Panc1 (cell line): ENCODE measurements around the gene FKBP1A. TPM values are rescaled to one million over a fixed set of nuclear protein-coding genes. Genes with fewer than 3 reads are reported as not detected.

Experiments
- ATAC-seq: fragments of 200-7000 bp; cut with Tn5 transposase; 2 replicates; pipeline ENCODE4 v1.9.1; 2020; ENCODE audit warnings: mild to moderate bottlenecking, moderate library complexity
- BruUV-seq: library from RNA; stranded (reverse); fragments of 400-500 nt; replicated peaks from 2 replicates; lab custom pipeline; 2021; lab: Mats Ljungman, UMichigan
- CTCF ChIA-PET: fragments of 300-600 bp; sonication (Branson Sonifier 250); formaldehyde crosslinking; loops from one replicate; lab custom pipeline; 2022; ENCODE audit warnings: antibody characterized with exemption; lab: Charles Lee
- POLR2A ChIA-PET: fragments of 300-600 bp; sonication (Branson Sonifier 250); formaldehyde crosslinking; loops from one replicate; lab custom pipeline; 2022; ENCODE audit warnings: antibody characterized with exemption; lab: Charles Lee
- DNase-seq: peaks from one replicate; pipeline ENCODE4 v3.0.0-alpha.2; 2010; ENCODE audit warnings: low read depth, low spot score
- H3K27ac ChIP-seq: 2 replicates; pipeline ENCODE4 v1.5.1; 2011; ENCODE audit warnings: mild to moderate bottlenecking, low read length, inconsistent platforms
- H3K27me3 ChIP-seq: fragments of 200-500 bp; sonication (Bioruptor generic); 2 replicates; pipeline ENCODE4 v1.6.0; 2014; ENCODE audit warnings: low read length, inconsistent platforms; ENCODE audit not compliant: control insufficient read depth, insufficient read depth
- H3K36me3 ChIP-seq: fragments of 200-500 bp; sonication (Bioruptor generic); 2 replicates; pipeline ENCODE4 v1.5.1; 2014; ENCODE audit warnings: inconsistent platforms, mild to moderate bottlenecking, low read length, moderate library complexity; ENCODE audit not compliant: control insufficient read depth, insufficient read depth
- H3K4me1 ChIP-seq: 2 replicates; pipeline ENCODE4 v1.5.1; 2011; ENCODE audit warnings: inconsistent platforms, mild to moderate bottlenecking, low read length, moderate library complexity; ENCODE audit not compliant: control insufficient read depth, insufficient read depth
- H3K4me3 ChIP-seq, 2 experiments: 2 replicates each; pipeline ENCODE4 v1.5.1; 2011 to 2012; ENCODE audit warnings: low read depth in 2 of 2, low read length in 2 of 2, mild to moderate bottlenecking in 2 of 2, inconsistent platforms in 1 of 2, moderate library complexity in 1 of 2
- H3K9me3 ChIP-seq: fragments of 200-500 bp; sonication (Bioruptor generic); 2 replicates; pipeline ENCODE4 v1.5.1; 2014; ENCODE audit warnings: low read depth, mild to moderate bottlenecking, inconsistent platforms, low read length, moderate library complexity; ENCODE audit not compliant: control insufficient read depth, insufficient read depth
- POLR2AphosphoS5 ChIP-seq: IDR thresholded peaks from 2 replicates; pipeline ENCODE4 v1.6.1; 2012; ENCODE audit warnings: mild to moderate bottlenecking, low read depth, low read length, moderate library complexity
- REST ChIP-seq, 2 experiments: IDR thresholded peaks; 2 replicates each; pipeline ENCODE4 v1.6.1; 2011 to 2012; ENCODE audit warnings: low read depth in 2 of 2, control low read depth in 1 of 2, low read length in 1 of 2, mild to moderate bottlenecking in 1 of 2, moderate library complexity in 1 of 2; ENCODE audit not compliant: insufficient read depth in 1 of 2
- SIN3A ChIP-seq: IDR thresholded peaks from 2 replicates; pipeline ENCODE4 v1.6.1; 2012; ENCODE audit warnings: low read depth, mild to moderate bottlenecking, low read length, moderate library complexity, borderline replicate concordance; ENCODE audit not compliant: insufficient read depth
- TCF7L2 ChIP-seq: IDR thresholded peaks from 2 replicates; pipeline ENCODE4 v1.6.1; 2011; ENCODE audit warnings: mild to moderate bottlenecking, low read depth, low read length, inconsistent platforms
- in situ Hi-C: cut with HindIII; loops from 2 replicates; pipeline ENCODE4 v1.10.0; 2016; ENCODE audit warnings: low sequenced_read_pairs, low pct_unique_long_range_greater_than_20kb
- intact Hi-C: fragments of 100-400 bp; cut with micrococcal nuclease; formaldehyde crosslinking; loops from one replicate; pipeline ENCODE4 v1.10.0; 2022; ENCODE audit not compliant: unreplicated experiment
- total RNA-seq: library from RNA; stranded (reverse); gene quantifications from one replicate; pipeline ENCODE4 v1.2.1, GENCODE V29; 2021; ENCODE audit not compliant: unreplicated experiment
- TF ChIP-seq, protein P1 (sequence below): fragments of 450-650 bp; IDR thresholded peaks from 2 replicates; pipeline ENCODE4 v1.5.1; 2017; ENCODE audit warnings: mild to moderate bottlenecking

The FKBP1A gene
- total RNA-seq, 1 experiment from 2014 or later = 695 TPM

DNA sequence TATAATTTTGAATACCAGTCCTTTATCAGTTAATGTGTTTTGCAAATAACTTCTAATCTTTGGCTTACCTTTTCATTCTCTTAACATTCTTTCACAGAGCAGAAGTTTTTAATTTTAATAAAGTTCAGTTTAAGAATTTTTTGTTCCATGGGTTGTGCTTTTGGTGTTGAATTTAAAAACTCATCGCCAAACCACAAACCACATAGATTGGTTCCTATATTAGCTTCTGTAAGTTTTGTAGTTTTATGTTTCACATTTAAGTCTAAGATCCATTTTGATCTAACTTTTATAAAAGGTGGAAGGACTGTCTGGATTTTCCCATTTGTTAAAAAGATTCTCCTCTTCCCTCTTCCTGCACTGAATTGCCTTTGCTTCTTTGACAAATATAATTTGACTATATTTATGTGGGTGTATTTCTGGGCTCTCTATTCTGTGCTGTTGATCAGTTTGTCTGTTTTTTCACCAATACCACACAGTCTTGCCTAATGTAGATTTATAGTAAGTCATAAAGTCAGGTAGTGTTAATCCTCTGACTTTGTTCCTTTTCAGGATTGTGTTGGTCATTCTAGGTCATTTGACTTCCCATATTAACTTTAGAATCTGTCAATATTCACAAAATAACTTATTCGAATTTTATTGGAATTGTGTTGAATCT, 46.4 kb downstream of the FKBP1A start:
- H3K4me1 ChIP-seq = peaks cover 14% of the 10 kb centered on the region
- ChIA-PET POLR2A (no interaction called here), CTCF (no interaction called here)
- intact Hi-C loops = no loop called here
- DNase-seq = no peak
- H3K27me3 ChIP-seq = no peaks in the 10 kb centered on the region
- peaks cover 14% of the 10 kb centered on the region for H3K9me3 ChIP-seq
- no TSS peak for BruUV-seq
- H3K36me3 ChIP-seq = no peaks in the 10 kb centered on the region
- in situ Hi-C loops = no loop called here
- H3K4me3 ChIP-seq = no peak overlapping the region
- ATAC-seq = no peak
- H3K27ac ChIP-seq = no peak overlapping the region
- TF ChIP-seq REST (IDR thresholded peaks at IDR 0.05; ENCODE audit: insufficient read depth in 1 of 2, low read depth in 2 of 2, low read length in 1 of 2) (no peak), POLR2AphosphoS5 (no peak), SIN3A (no peak), TCF7L2 (no peak)

DNA sequence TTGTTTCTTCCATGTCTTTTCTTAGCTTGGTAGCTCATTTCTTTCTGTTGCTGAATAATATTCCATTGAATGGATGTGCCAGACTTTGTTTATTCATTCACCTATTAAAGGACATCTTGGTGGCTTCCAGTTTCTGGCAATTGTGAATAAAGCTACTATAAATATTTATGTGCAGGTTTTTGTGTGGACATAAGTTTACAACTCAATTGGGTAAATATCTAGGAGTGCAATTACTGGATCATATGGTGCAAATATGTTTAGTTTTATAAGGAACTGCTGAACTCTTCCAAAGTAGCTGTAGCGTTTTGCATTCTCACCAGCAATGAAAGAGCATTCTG, 47.1 kb downstream of the FKBP1A start:
- no peaks in the 10 kb centered on the region for H3K36me3 ChIP-seq
- no peak overlapping the region for H3K27ac ChIP-seq
- H3K4me1 ChIP-seq = peaks cover 14% of the 10 kb centered on the region
- BruUV-seq = no TSS peak
- TF ChIP-seq TCF7L2 (no peak), POLR2AphosphoS5 (no peak), SIN3A (no peak), REST (IDR thresholded peaks at IDR 0.05; ENCODE audit: insufficient read depth in 1 of 2, low read depth in 2 of 2, low read length in 1 of 2) (no peak)
- TF ChIP-seq, protein P1, sequence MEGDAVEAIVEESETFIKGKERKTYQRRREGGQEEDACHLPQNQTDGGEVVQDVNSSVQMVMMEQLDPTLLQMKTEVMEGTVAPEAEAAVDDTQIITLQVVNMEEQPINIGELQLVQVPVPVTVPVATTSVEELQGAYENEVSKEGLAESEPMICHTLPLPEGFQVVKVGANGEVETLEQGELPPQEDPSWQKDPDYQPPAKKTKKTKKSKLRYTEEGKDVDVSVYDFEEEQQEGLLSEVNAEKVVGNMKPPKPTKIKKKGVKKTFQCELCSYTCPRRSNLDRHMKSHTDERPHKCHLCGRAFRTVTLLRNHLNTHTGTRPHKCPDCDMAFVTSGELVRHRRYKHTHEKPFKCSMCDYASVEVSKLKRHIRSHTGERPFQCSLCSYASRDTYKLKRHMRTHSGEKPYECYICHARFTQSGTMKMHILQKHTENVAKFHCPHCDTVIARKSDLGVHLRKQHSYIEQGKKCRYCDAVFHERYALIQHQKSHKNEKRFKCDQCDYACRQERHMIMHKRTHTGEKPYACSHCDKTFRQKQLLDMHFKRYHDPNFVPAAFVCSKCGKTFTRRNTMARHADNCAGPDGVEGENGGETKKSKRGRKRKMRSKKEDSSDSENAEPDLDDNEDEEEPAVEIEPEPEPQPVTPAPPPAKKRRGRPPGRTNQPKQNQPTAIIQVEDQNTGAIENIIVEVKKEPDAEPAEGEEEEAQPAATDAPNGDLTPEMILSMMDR = no peak
- DNase-seq (no peak), ATAC-seq (no peak)
- peaks cover 14% of the 10 kb centered on the region for H3K9me3 ChIP-seq
- H3K27me3 ChIP-seq = no peaks in the 10 kb centered on the region
- ChIA-PET POLR2A (no interaction called here), CTCF (no interaction called here)
- intact Hi-C loops (no loop called here), in situ Hi-C loops (no loop called here)
- H3K4me3 ChIP-seq = no peak overlapping the region
